HCT116 (cell line): Measurements from ENCODE around the gene RNF41. TPM values are rescaled to one million over a fixed set of nuclear protein-coding genes. Genes with fewer than 3 reads are reported as not detected.
A peak's percentile ranks its signal among the peaks of the same experiment; 100 is the strongest.

Experiments used
- ATAC-seq: fragments of 200-7000 bp; cut with Tn5 transposase; 2 replicates; pipeline ENCODE4 v1.9.1; 2020; ENCODE audit warnings: mild to moderate bottlenecking, moderate library complexity
- BruUV-seq: library from RNA; stranded (reverse); fragments of 400-500 nt; replicated peaks from 2 replicates; lab custom pipeline; 2021; lab: Mats Ljungman, UMichigan
- CTCF ChIA-PET: fragments of 300-600 bp; sonication (Branson Sonifier 250); formaldehyde crosslinking; loops from one replicate; lab custom pipeline; 2021; ENCODE audit warnings: antibody characterized with exemption; lab: Charles Lee
- POLR2A ChIA-PET: fragments of 300-600, 350-600 bp; sonication (Branson Sonifier 250); formaldehyde crosslinking; loops from one replicate; lab custom pipeline; 2021; ENCODE audit warnings: antibody characterized with exemption; lab: Charles Lee
- RAD21 ChIA-PET, 2 experiments: fragments of 300-600 bp; sonication (Branson Sonifier 250); formaldehyde crosslinking; loops; one replicate each; lab custom pipeline; 2023; ENCODE audit warnings: low total read pairs in 2 of 2; ENCODE audit not compliant: uncharacterized antibody in 2 of 2, unreplicated experiment in 2 of 2, low non-redundant PET in 1 of 2; lab: Charles Lee
- DNase-seq: peaks from one replicate; pipeline ENCODE4 v3.0.0-alpha.2; 2010; ENCODE audit warnings: low read depth, low spot score
- H2AFZ ChIP-seq: fragments of 200-600 bp; shearing (Covaris generic), sonication (generic); 2 replicates; pipeline ENCODE4 v1.6.1; 2017; ENCODE audit warnings: low read depth, mixed run types, mixed read lengths, antibody characterized with exemption, low read length; ENCODE audit not compliant: poor library complexity, severe bottlenecking
- H3K27ac ChIP-seq: 2 replicates; pipeline ENCODE4 v1.5.1; 2012; ENCODE audit warnings: low read depth, low read length
- H3K27me3 ChIP-seq: fragments of 200-600 bp; sonication (generic); 2 replicates; pipeline ENCODE4 v1.6.1; 2016; ENCODE audit warnings: mixed run types, low read length, mixed read lengths; ENCODE audit not compliant: insufficient read depth
- H3K36me3 ChIP-seq, 2 experiments: fragments of 200-500 bp in 1 of 2; fragments of 200-600 bp in 1 of 2; sonication (Bioruptor generic) in 1 of 2; sonication (generic) in 1 of 2; 2 replicates each; pipeline versions ENCODE4 v1.5.1 to v1.6.1; 2014 to 2016; ENCODE audit warnings: low read length in 2 of 2, inconsistent platforms in 1 of 2, mixed read lengths in 1 of 2, mixed run types in 1 of 2; ENCODE audit not compliant: insufficient read depth in 2 of 2, control insufficient read depth in 1 of 2
- H3K4me1 ChIP-seq, 2 experiments: fragments of 200-600 bp in 1 of 2; sonication (generic) in 1 of 2; 2 replicates each; pipeline versions ENCODE4 v1.5.1 to v1.6.1; 2012 to 2017; ENCODE audit warnings: low read length in 2 of 2, inconsistent platforms in 1 of 2, mild to moderate bottlenecking in 1 of 2, mixed read lengths in 1 of 2, mixed run types in 1 of 2, moderate library complexity in 1 of 2; ENCODE audit not compliant: insufficient read depth in 2 of 2, control insufficient read depth in 1 of 2
- H3K4me2 ChIP-seq: fragments of 200-600 bp; sonication (generic); 2 replicates; pipeline ENCODE4 v1.6.1; 2017; ENCODE audit warnings: mixed run types, low read length, mixed read lengths
- H3K4me3 ChIP-seq, 2 experiments: fragments of 200-600 bp in 1 of 2; sonication (generic) in 1 of 2; replicated peaks in 1 of 2; 2 replicates each; pipeline ENCODE4 v1.5.1; 2011 to 2016; ENCODE audit warnings: low read length in 2 of 2, control low read depth in 1 of 2, low read depth in 1 of 2, mild to moderate bottlenecking in 1 of 2, mixed read lengths in 1 of 2, mixed run types in 1 of 2
- H3K79me2 ChIP-seq: fragments of 200-600 bp; sonication (generic); 2 replicates; pipeline ENCODE4 v1.6.1; 2017; ENCODE audit warnings: mild to moderate bottlenecking, mixed run types, low read length, moderate library complexity, mixed read lengths; ENCODE audit not compliant: insufficient read depth
- H3K9ac ChIP-seq: fragments of 200-600 bp; sonication (generic); 2 replicates; pipeline ENCODE4 v1.6.1; 2016; ENCODE audit warnings: low read length, mixed read lengths
- H3K9me2 ChIP-seq: fragments of 200-600 bp; sonication (generic), shearing (Covaris generic); 2 replicates; pipeline ENCODE4 v1.6.1; 2017; ENCODE audit warnings: mixed run types, mild to moderate bottlenecking, moderate library complexity; ENCODE audit not compliant: insufficient read depth
- H3K9me3 ChIP-seq, 2 experiments: fragments of 200-500 bp in 1 of 2; fragments of 200-600 bp in 1 of 2; sonication (Bioruptor generic) in 1 of 2; sonication (generic) in 1 of 2; 2 replicates each; pipeline ENCODE4 v1.6.1; 2014 to 2017; ENCODE audit warnings: low read length in 2 of 2, mixed read lengths in 2 of 2, inconsistent platforms in 1 of 2, low read depth in 1 of 2, mild to moderate bottlenecking in 1 of 2, mixed run types in 1 of 2, moderate library complexity in 1 of 2; ENCODE audit not compliant: control insufficient read depth in 1 of 2, insufficient read depth in 1 of 2
- H4K20me1 ChIP-seq: fragments of 200-600 bp; sonication (generic), shearing (Covaris generic); 2 replicates; pipeline ENCODE4 v1.6.1; 2017; ENCODE audit warnings: mixed run types, mild to moderate bottlenecking, moderate library complexity; ENCODE audit not compliant: insufficient read depth
- POLR2A ChIP-seq: IDR thresholded peaks from 2 replicates; pipeline ENCODE4 v1.7.0; 2011; ENCODE audit warnings: borderline replicate concordance; ENCODE audit not compliant: insufficient read depth, insufficient read length; ENCODE audit errors: extremely low read depth
- POLR2AphosphoS5 ChIP-seq: IDR thresholded peaks from 2 replicates; pipeline ENCODE4 v1.6.1; 2011; ENCODE audit warnings: mild to moderate bottlenecking, low read depth, low read length, moderate library complexity
- SRF ChIP-seq: IDR thresholded peaks from 2 replicates; pipeline ENCODE4 v1.6.1; 2012; ENCODE audit warnings: low read depth
- YY1 ChIP-seq: IDR thresholded peaks from 2 replicates; pipeline ENCODE4 v1.6.1; 2011; ENCODE audit warnings: low read length, low read depth, moderate library complexity, mild to moderate bottlenecking; ENCODE audit not compliant: insufficient replicate concordance; ENCODE audit errors: extremely low read depth
- intact Hi-C: fragments of 100-400 bp; cut with micrococcal nuclease; formaldehyde crosslinking; loops from 2 replicates; pipeline ENCODE4 v1.10.0; 2022
- total RNA-seq: library from RNA; stranded (reverse); gene quantifications from one replicate; pipeline ENCODE4 v1.2.1, GENCODE V29; 2021; ENCODE audit not compliant: unreplicated experiment
- TF ChIP-seq, protein P1 (sequence below): IDR thresholded peaks from 2 replicates; pipeline ENCODE4 v1.6.1; 2012

Gene RNF41
- total RNA-seq, 1 experiment from 2014 or later = 40.6 TPM

DNA sequence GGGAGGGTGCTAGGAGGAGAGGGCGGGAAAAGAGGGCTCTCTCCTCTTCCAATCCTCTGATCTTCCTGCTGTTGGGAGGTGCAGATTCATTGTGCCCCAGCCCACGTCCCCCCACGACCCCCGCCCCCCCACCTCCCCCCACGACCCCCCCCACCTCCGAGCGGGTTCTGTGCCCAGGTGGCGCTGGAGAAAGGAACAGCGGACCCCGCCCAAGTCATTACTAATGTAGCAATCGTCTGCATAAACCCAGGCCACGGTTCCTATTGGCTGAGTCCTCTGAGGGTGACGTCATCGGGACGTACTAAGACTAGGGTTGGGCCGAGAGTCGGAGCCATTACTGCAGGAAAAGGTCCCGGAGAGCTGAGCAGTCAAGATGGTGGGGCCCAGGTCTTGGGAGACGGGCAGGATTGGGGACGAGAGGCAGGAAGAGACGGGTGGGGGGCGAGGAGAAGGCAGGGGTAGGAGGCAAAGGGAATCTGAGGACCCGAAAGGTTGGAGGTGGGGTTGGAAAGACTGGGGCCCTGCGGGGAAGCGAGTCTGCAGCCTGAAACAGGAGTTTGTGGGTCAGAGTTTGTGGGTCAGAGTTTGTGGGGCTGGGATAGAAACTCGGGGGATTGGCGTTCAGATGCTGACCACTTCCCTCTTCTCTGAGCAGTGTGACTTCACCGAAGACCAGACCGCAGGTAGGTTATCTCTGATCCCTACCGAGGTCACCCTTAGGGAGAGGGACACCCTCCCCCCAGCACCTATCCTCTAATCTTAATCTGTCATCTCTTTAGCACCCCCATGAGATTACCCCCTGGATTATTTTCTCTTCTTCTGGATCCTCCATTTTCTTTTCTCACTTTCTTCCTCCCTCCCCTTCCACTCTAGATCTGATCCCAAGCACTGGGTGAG, 63.4 kb downstream of the RNF41 start, which contains the start of gene MYL6:
Gene MYL6, plus strand, starts transcription at position 331 of the 897 bp plus-strand sequence. Its CDS starts 43 bp downstream, at position 374.
- TF ChIP-seq POLR2AphosphoS5 (peak; percentile 100), POLR2A (peak; percentile 98), YY1 (peak; percentile 94), SRF (no peak)
- TF ChIP-seq, protein P1, sequence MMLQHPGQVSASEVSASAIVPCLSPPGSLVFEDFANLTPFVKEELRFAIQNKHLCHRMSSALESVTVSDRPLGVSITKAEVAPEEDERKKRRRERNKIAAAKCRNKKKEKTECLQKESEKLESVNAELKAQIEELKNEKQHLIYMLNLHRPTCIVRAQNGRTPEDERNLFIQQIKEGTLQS = no peak
- no peaks in the 10 kb centered on the region for H3K9me3 ChIP-seq
- POLR2A ChIA-PET = interaction anchor here (1.2 to 1.8 kb wide), 3 partner anchors 30 to 416 kb away, joined by 3 to 7 read pairs (median 5); partner anchors contain the start of genes ESYT1 and ZC3H10
- H3K4me2 ChIP-seq = peak within 1 kb of the TSS; percentile 96
- RAD21 ChIA-PET = interaction anchor here (0.6 kb wide), 2 partner anchors 32 to 64 kb away, joined by 3 to 6 read pairs; partner anchors contain the start of gene RNF41 (in 1 of the 2)
- H3K36me3 ChIP-seq = peaks cover 32 to 40% of the 10 kb centered on the region in 2 experiments; a peak in 3 of 4 replicates
- intact Hi-C loops = loop anchor here (2.0 kb wide), 1 partner anchor 39 kb away; the partner anchor contains the start of gene ZC3H10
- H3K4me3 ChIP-seq = peak within 1 kb of the TSS; percentile 78 to 96
- ATAC-seq (peak; percentile 81), DNase-seq (peak; percentile 97)
- H3K79me2 ChIP-seq = peaks cover 43% of the 10 kb centered on the region
- no peaks in the 10 kb centered on the region for H3K27me3 ChIP-seq
- CTCF ChIA-PET = interaction anchor here (0.6 to 1.4 kb wide), 4 partner anchors 31 to 162 kb away, joined by 3 to 5 read pairs (median 4); partner anchors contain the start of genes ESYT1, SMARCC2 and ZC3H10
- peak within 1 kb of the TSS; percentile 99 for H3K9ac ChIP-seq
- H4K20me1 ChIP-seq = no peaks in the 10 kb centered on the region
- H2AFZ ChIP-seq = no peak within 1 kb of the TSS
- H3K9me2 ChIP-seq = no peaks in the 10 kb centered on the region
- H3K27ac ChIP-seq = peak within 1 kb of the TSS; percentile 94
- peaks cover 14 to 27% of the 10 kb centered on the region in 2 experiments for H3K4me1 ChIP-seq
- BruUV-seq = no TSS peak
